Lower lobe of right lung (tissue), 2 donors: ENCODE measurements around the gene TBRG4. TPM values are rescaled to one million over a fixed set of nuclear protein-coding genes. Genes with fewer than 3 reads are reported as not detected.

Source experiments
- ATAC-seq, 2 donors: fragments of 200-7000 bp; cut with Tn5 transposase; one replicate each; pipeline ENCODE4 v1.9.1; 2020 to 2022; ENCODE audit warnings: mild to moderate bottlenecking in 2 of 2, moderate library complexity in 2 of 2
- DNase-seq: peaks from one replicate; pipeline ENCODE4 v3.0.0-alpha.2; 2020
- H3K27ac ChIP-seq: fragments of 200-600 bp; one replicate; pipeline ENCODE4 v1.8.0; 2022
- H3K27me3 ChIP-seq: fragments of 200-600 bp; one replicate; pipeline ENCODE4 v1.8.0; 2022; ENCODE audit warnings: low read depth
- H3K36me3 ChIP-seq: fragments of 200-600 bp; one replicate; pipeline ENCODE4 v1.8.0; 2022; ENCODE audit warnings: mild to moderate bottlenecking
- H3K4me1 ChIP-seq: fragments of 200-600 bp; one replicate; pipeline ENCODE4 v1.8.0; 2022
- H3K4me3 ChIP-seq: fragments of 200-600 bp; one replicate; pipeline ENCODE4 v1.8.0; 2022; ENCODE audit warnings: mild to moderate bottlenecking
- H3K9me3 ChIP-seq: fragments of 200-600 bp; one replicate; pipeline ENCODE4 v1.8.0; 2022
- CTCF ChIP-seq: fragments of 200-600 bp; IDR thresholded peaks from one replicate; pipeline ENCODE4 v1.8.0; 2022; ENCODE audit warnings: antibody characterized with exemption, mild to moderate bottlenecking
- intact Hi-C: fragments of 100-400 bp; cut with DNase I; formaldehyde crosslinking; loops from one replicate; pipeline ENCODE4 v1.11.0; 2022
- total RNA-seq: library from RNA; stranded (reverse); fragmentation: NEBNext Ultra II Directional; extraction: Animal tissue kit (Norgen Biotek cat#: 25700); gene quantifications from one replicate; pipeline ENCODE4 v1.2.1, GENCODE V29; 2021
- donor health status: DM: no; HTN: yes; CAD: no; lungs with severe emphysema.

TBRG4 gene
- total RNA-seq, 1 donor from 2014 or later: 54.3 TPM

GRCh38 chr7:45126920-45127319, 15.4 kb upstream of the TBRG4 start:
- Histone ChIP-seq H3K27ac (no peak overlapping the region), H3K27me3 (no peaks in the 10 kb centered on the region), H3K4me3 (no peak overlapping the region), H3K36me3 (no peaks in the 10 kb centered on the region), H3K9me3 (no peaks in the 10 kb centered on the region), H3K4me1 (no peaks in the 10 kb centered on the region)
- no peak for DNase-seq
- intact Hi-C loops: no loop called here
- no peak for TF ChIP-seq CTCF
- no peak for ATAC-seq

GRCh38 chr7:45126201-45126600, 14.7 kb upstream of the TBRG4 start:
- Histone ChIP-seq H3K9me3 (no peaks in the 10 kb centered on the region), H3K36me3 (no peaks in the 10 kb centered on the region), H3K27ac (no peak overlapping the region), H3K4me1 (no peaks in the 10 kb centered on the region), H3K27me3 (no peaks in the 10 kb centered on the region), H3K4me3 (no peak overlapping the region)
- DNase-seq (no peak), ATAC-seq (no peak)
- no peak for TF ChIP-seq CTCF
- intact Hi-C loops: no loop called here

GRCh38 chr7:45125193-45125904, 13.9 kb upstream of the TBRG4 start:
- intact Hi-C loops: no loop called here
- no peaks in the 10 kb centered on the region for H3K9me3 ChIP-seq
- no peaks in the 10 kb centered on the region for H3K27me3 ChIP-seq
- H3K4me3 ChIP-seq: no peak overlapping the region
- TF ChIP-seq CTCF: no peak
- DNase-seq (no peak), ATAC-seq (no peak)
- no peaks in the 10 kb centered on the region for H3K4me1 ChIP-seq
- H3K36me3 ChIP-seq: no peaks in the 10 kb centered on the region
- no peak overlapping the region for H3K27ac ChIP-seq

GRCh38 chr7:45123913-45124710, 12.6 kb upstream of the TBRG4 start:
- Histone ChIP-seq H3K4me3 (no peak overlapping the region), H3K36me3 (no peaks in the 10 kb centered on the region), H3K9me3 (no peaks in the 10 kb centered on the region), H3K4me1 (no peaks in the 10 kb centered on the region), H3K27ac (no peak overlapping the region), H3K27me3 (no peaks in the 10 kb centered on the region)
- ATAC-seq (peak in 1 of 2 donors; percentile 11), DNase-seq (peak; percentile 40)
- no peak for TF ChIP-seq CTCF
- intact Hi-C loops: no loop called here

GRCh38 chr7:45122975-45123860, 11.7 kb upstream of the TBRG4 start:
- ATAC-seq (no peak), DNase-seq (peak; percentile 37)
- Histone ChIP-seq H3K36me3 (no peaks in the 10 kb centered on the region), H3K9me3 (no peaks in the 10 kb centered on the region), H3K4me1 (no peaks in the 10 kb centered on the region), H3K27me3 (no peaks in the 10 kb centered on the region), H3K4me3 (no peak overlapping the region), H3K27ac (no peak overlapping the region)
- intact Hi-C loops: no loop called here
- TF ChIP-seq CTCF: no peak
